ENCODE results near the gene SLC44A3. TPM values are rescaled to one million over a fixed set of nuclear protein-coding genes. Genes with fewer than 3 reads are reported as not detected.

Gene SLC44A3
- polyA plus RNA-seq, 3 donors = not detected

DNA sequence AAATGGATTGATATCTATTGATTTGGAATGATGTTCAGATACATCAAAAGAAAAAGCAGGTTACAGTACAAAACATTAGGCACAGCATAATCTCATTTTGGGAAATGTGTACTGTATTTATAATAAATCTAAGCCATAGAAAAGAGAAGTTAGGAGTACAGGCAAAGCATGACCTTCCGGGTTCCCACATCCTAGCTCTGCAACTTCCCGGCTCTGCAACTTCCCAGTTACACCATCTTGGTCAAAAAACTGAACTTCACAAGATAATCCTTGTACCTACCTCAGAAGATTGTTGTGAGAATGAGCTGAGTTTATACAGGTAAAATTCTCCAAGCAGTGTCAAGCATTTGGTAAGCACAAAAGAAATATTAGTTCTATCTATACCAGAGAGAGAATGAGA, 21.7 kb upstream of the SLC44A3 start:
- TF ChIP-seq, protein P1, sequence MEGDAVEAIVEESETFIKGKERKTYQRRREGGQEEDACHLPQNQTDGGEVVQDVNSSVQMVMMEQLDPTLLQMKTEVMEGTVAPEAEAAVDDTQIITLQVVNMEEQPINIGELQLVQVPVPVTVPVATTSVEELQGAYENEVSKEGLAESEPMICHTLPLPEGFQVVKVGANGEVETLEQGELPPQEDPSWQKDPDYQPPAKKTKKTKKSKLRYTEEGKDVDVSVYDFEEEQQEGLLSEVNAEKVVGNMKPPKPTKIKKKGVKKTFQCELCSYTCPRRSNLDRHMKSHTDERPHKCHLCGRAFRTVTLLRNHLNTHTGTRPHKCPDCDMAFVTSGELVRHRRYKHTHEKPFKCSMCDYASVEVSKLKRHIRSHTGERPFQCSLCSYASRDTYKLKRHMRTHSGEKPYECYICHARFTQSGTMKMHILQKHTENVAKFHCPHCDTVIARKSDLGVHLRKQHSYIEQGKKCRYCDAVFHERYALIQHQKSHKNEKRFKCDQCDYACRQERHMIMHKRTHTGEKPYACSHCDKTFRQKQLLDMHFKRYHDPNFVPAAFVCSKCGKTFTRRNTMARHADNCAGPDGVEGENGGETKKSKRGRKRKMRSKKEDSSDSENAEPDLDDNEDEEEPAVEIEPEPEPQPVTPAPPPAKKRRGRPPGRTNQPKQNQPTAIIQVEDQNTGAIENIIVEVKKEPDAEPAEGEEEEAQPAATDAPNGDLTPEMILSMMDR (IDR thresholded peaks at IDR 0.05) = no peak
- Histone ChIP-seq H3K9me3 (replicated peaks in 1 of 2; ENCODE audit: control insufficient read depth in 1 of 2, insufficient read depth in 1 of 2, low read length in 2 of 2) (no peaks in the 10 kb centered on the region), H3K4me2 (replicated peaks; ENCODE audit: extremely low read depth, low read length, poor library complexity, severe bottlenecking) (peak overlapping the region; percentile 32), H3K4me1 (ENCODE audit: control insufficient read depth in 1 of 2, insufficient read depth in 2 of 2, low read length in 2 of 2) (peaks cover 51 to 52% of the 10 kb centered on the region in 2 donors), H3K9ac (ENCODE audit: insufficient read depth, low read length, poor library complexity, severe bottlenecking) (no peak overlapping the region), H4K20me1 (ENCODE audit: insufficient read depth, low read length) (no peaks in the 10 kb centered on the region), H3K27ac (ENCODE audit: low read depth in 1 of 2, low read length in 2 of 2) (peak overlapping the region in 1 of 2 donors; percentile 69), H2AFZ (ENCODE audit: insufficient read depth, low read depth, low read length, poor library complexity, severe bottlenecking) (no peak overlapping the region), H3K4me3 (replicated peaks in 1 of 3; ENCODE audit: low read depth in 2 of 3, low read length in 3 of 3) (no peak overlapping the region), H3K79me2 (ENCODE audit: insufficient read depth, low read length) (no peaks in the 10 kb centered on the region), H3K36me3 (replicated peaks in 1 of 2; ENCODE audit: control insufficient read depth in 1 of 2, insufficient read depth in 2 of 2, low read length in 2 of 2) (no peaks in the 10 kb centered on the region), H3K27me3 (ENCODE audit: control insufficient read depth in 2 of 2, insufficient read depth in 2 of 2, low read length in 2 of 2) (no peaks in the 10 kb centered on the region)
- H3K27ac Mint-ChIP-seq = peak overlapping the region; percentile 58 to 89 (median 83)
- no CpG with 5 or more reads among the region's 2 CpGs for WGBS (ENCODE audit: insufficient coverage)
- H3K27me3 Mint-ChIP-seq (ENCODE audit: low read depth in 3 of 3) = peaks cover 0 to 2% (median 1%) of the 10 kb centered on the region in 3 donors
- peak overlapping the region in 1 of 2 donors; percentile 78 for H3K4me3 Mint-ChIP-seq
- peaks cover 0 to 5% (median 0%) of the 10 kb centered on the region in 7 donors for H3K9me3 Mint-ChIP-seq
- DNase-seq = peak; percentile 22 to 76 (median 72)
- peaks cover 47% of the 10 kb centered on the region for H3K4me1 Mint-ChIP-seq
- H3K36me3 Mint-ChIP-seq = peaks cover 0 to 2% of the 10 kb centered on the region in 2 donors
- intact Hi-C loops (cut with micrococcal nuclease) = no loop called here

DNA sequence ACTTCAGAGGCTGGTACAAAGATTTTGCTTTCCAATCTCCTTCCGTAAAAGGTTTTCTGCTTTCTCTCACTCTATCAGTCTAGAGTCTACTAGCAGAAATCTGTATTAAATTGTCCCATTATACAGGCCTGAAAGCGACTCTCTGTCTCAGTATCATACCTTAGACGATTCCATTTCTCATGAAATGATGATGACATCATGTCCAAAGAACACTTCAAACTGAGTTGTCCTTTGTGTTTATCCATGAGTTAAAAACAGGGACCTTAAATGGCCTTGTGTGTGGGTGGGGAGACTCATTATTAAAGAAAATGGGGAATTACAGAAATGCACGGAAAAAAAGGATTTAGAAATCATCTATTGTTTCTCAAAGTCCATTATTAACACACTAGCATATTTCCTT, 21.0 kb upstream of the SLC44A3 start:
- WGBS (ENCODE audit: insufficient coverage) = no CpG with 5 or more reads among the region's 4 CpGs
- H3K4me2 ChIP-seq (replicated peaks; ENCODE audit: extremely low read depth, low read length, poor library complexity, severe bottlenecking) = no peak overlapping the region
- Mint-ChIP-seq H3K36me3 (peaks cover 0 to 2% of the 10 kb centered on the region in 2 donors), H3K4me1 (peaks cover 46% of the 10 kb centered on the region), H3K27me3 (ENCODE audit: low read depth in 3 of 3) (peaks cover 0 to 3% (median 2%) of the 10 kb centered on the region in 3 donors), H3K9me3 (peaks cover 0 to 5% (median 0%) of the 10 kb centered on the region in 7 donors), H3K27ac (peak overlapping the region in 1 of 7 donors; percentile 30), H3K4me3 (no peak overlapping the region)
- no peaks in the 10 kb centered on the region for H3K9me3 ChIP-seq (replicated peaks in 1 of 2; ENCODE audit: control insufficient read depth in 1 of 2, insufficient read depth in 1 of 2, low read length in 2 of 2)
- H3K9ac ChIP-seq (ENCODE audit: insufficient read depth, low read length, poor library complexity, severe bottlenecking) = no peak overlapping the region
- peaks cover 47 to 49% of the 10 kb centered on the region in 2 donors for H3K4me1 ChIP-seq (ENCODE audit: control insufficient read depth in 1 of 2, insufficient read depth in 2 of 2, low read length in 2 of 2)
- no peaks in the 10 kb centered on the region for H3K36me3 ChIP-seq (replicated peaks in 1 of 2; ENCODE audit: control insufficient read depth in 1 of 2, insufficient read depth in 2 of 2, low read length in 2 of 2)
- H3K27ac ChIP-seq (ENCODE audit: low read depth in 1 of 2, low read length in 2 of 2) = peak overlapping the region in 1 of 2 donors; percentile 69
- H2AFZ ChIP-seq (ENCODE audit: insufficient read depth, low read depth, low read length, poor library complexity, severe bottlenecking) = no peak overlapping the region
- no peaks in the 10 kb centered on the region for H3K27me3 ChIP-seq (ENCODE audit: control insufficient read depth in 2 of 2, insufficient read depth in 2 of 2, low read length in 2 of 2)
- H4K20me1 ChIP-seq (ENCODE audit: insufficient read depth, low read length) = no peaks in the 10 kb centered on the region
- DNase-seq = no peak
- intact Hi-C loops (cut with micrococcal nuclease) = no loop called here
- TF ChIP-seq, protein P1 (IDR thresholded peaks at IDR 0.05) = no peak
- H3K79me2 ChIP-seq (ENCODE audit: insufficient read depth, low read length) = no peaks in the 10 kb centered on the region
- H3K4me3 ChIP-seq (replicated peaks in 1 of 3; ENCODE audit: low read depth in 2 of 3, low read length in 3 of 3) = no peak overlapping the region
